GM12878 (cell line): ENCODE results near the gene ZC3H11A. TPM values are rescaled to one million over a fixed set of nuclear protein-coding genes. Genes with fewer than 3 reads are reported as not detected.
"Not testable (repeated sequence)": the region's sequence is repeated elsewhere in the genome, so short reads cannot be mapped to it uniquely, and the experiment has no call there.

ENCODE experiments used
- ATAC-seq: fragments of 200-7000 bp; cut with Tn5 transposase; 3 replicates; pipeline ENCODE4 v1.9.1; 2020; ENCODE audit warnings: mild to moderate bottlenecking, moderate library complexity
- BruUV-seq: library from RNA; stranded (reverse); fragments of 400-500 nt; replicated peaks from 2 replicates; lab custom pipeline; 2021; lab: Mats Ljungman, UMichigan
- CTCF ChIA-PET: fragments of 300-600 bp; sonication (Branson Sonifier 250); formaldehyde crosslinking; extraction: SDS; loops from one replicate; lab custom pipeline; 2021; ENCODE audit warnings: inconsistent platforms; lab: Yijun Ruan, JAX
- POLR2A ChIA-PET: fragments of 350-600 bp; formaldehyde crosslinking; extraction: SDS; loops from one replicate; lab custom pipeline; 2021; ENCODE audit warnings: inconsistent platforms; lab: Charles Lee
- RAD21 ChIA-PET: fragments of 300-600 bp; sonication (Branson Sonifier 250); formaldehyde crosslinking; loops from one replicate; lab custom pipeline; 2023; ENCODE audit warnings: antibody characterized with exemption; ENCODE audit not compliant: unreplicated experiment; lab: Charles Lee
- SMC1A ChIA-PET: fragments of 300-600 bp; sonication (Branson Sonifier 250); formaldehyde crosslinking; loops from one replicate; lab custom pipeline; 2023; ENCODE audit not compliant: unreplicated experiment, uncharacterized antibody; lab: Charles Lee
- DNase-seq: peaks from one replicate; pipeline ENCODE4 v3.0.0-alpha.2; 2011; ENCODE audit warnings: low read depth, low spot score
- FAIRE-seq: peaks from 3 replicates; lab custom pipeline; 2011; peaks lifted over from hg19 to GRCh38; lab: Jason Lieb, UNC
- H2AFZ ChIP-seq: 2 replicates; pipeline ENCODE4 v1.6.0; 2011; ENCODE audit warnings: low read depth, low read length, control low read depth; ENCODE audit not compliant: control insufficient read depth
- H3K27ac ChIP-seq: 2 replicates; pipeline ENCODE4 v1.5.1; 2011; ENCODE audit warnings: control low read depth; ENCODE audit not compliant: control insufficient read depth, insufficient read depth
- H3K27me3 ChIP-seq, 2 experiments: replicated peaks in 1 of 2; 2 replicates each; pipeline versions ENCODE4 v1.6.0 to v1.6.1; 2011; ENCODE audit warnings: low read length in 1 of 2; ENCODE audit not compliant: control insufficient read depth in 2 of 2, insufficient read depth in 2 of 2
- H3K36me3 ChIP-seq, 2 experiments: 2 replicates each; pipeline ENCODE4 v1.5.1; 2011; ENCODE audit warnings: low read length in 1 of 2; ENCODE audit not compliant: control insufficient read depth in 2 of 2, insufficient read depth in 2 of 2
- H3K4me1 ChIP-seq: 2 replicates; pipeline ENCODE4 v1.6.1; 2011; ENCODE audit warnings: mild to moderate bottlenecking, low read length, moderate library complexity, mixed read lengths; ENCODE audit not compliant: control insufficient read depth, insufficient read depth
- H3K4me2 ChIP-seq: 2 replicates; pipeline ENCODE4 v1.6.0; 2011; ENCODE audit warnings: control low read depth; ENCODE audit not compliant: control insufficient read depth, insufficient read depth
- H3K4me3 ChIP-seq: fragments of 200-600 bp; sonication (generic); 2 replicates; pipeline ENCODE4 v1.5.1; 2016
- H3K79me2 ChIP-seq: 2 replicates; pipeline ENCODE4 v1.6.0; 2011; ENCODE audit warnings: low read length; ENCODE audit not compliant: control insufficient read depth, insufficient read depth
- H3K9ac ChIP-seq: 2 replicates; pipeline ENCODE4 v1.8.0; 2011; ENCODE audit warnings: low read length, control low read depth, mixed read lengths; ENCODE audit not compliant: control insufficient read depth, insufficient read depth
- H3K9me3 ChIP-seq: replicated peaks from 3 replicates; pipeline ENCODE4 v1.5.1; 2011; ENCODE audit warnings: mild to moderate bottlenecking, low read length; ENCODE audit not compliant: control insufficient read depth, insufficient read depth
- H4K20me1 ChIP-seq: 2 replicates; pipeline ENCODE4 v1.6.0; 2011; ENCODE audit not compliant: control insufficient read depth, insufficient read depth
- EP300 ChIP-seq, 2 experiments: fragments of 150-350 bp in 1 of 2; IDR thresholded peaks; 2 replicates each; pipeline ENCODE4 v1.6.1; 2011 to 2012; ENCODE audit warnings: low read depth in 2 of 2, low read length in 2 of 2, borderline replicate concordance in 1 of 2, improper control_type of control experiment in 1 of 2, inconsistent platforms in 1 of 2; ENCODE audit not compliant: control insufficient read depth in 1 of 2
- IRF4 ChIP-seq: IDR thresholded peaks from 2 replicates; pipeline ENCODE4 v1.6.1; 2011; ENCODE audit warnings: low read depth, low read length
- NFIC ChIP-seq: IDR thresholded peaks from 2 replicates; pipeline ENCODE4 v1.6.1; 2012; ENCODE audit warnings: low read depth, mild to moderate bottlenecking, inconsistent platforms, low read length, moderate library complexity
- POLR2A ChIP-seq: IDR thresholded peaks from 2 replicates; pipeline ENCODE4 v1.6.1; 2011; ENCODE audit warnings: low read depth, mild to moderate bottlenecking, low read length
- TBL1XR1 ChIP-seq: IDR thresholded peaks from 2 replicates; pipeline ENCODE4 v1.6.1; 2012; ENCODE audit warnings: low read depth, low read length, improper control_type of control experiment
- TCF12 ChIP-seq: IDR thresholded peaks from 2 replicates; pipeline ENCODE4 v1.6.1; 2011; ENCODE audit warnings: low read depth, mild to moderate bottlenecking, low read length
- YBX1 ChIP-seq: fragments of 450-650 bp; IDR thresholded peaks from 2 replicates; pipeline ENCODE4 v1.6.1; 2016; ENCODE audit warnings: antibody characterized with exemption
- WGBS: methylation state at CpG from one replicate; pipeline ENCODE4 v1.1.6; 2016; ENCODE audit warnings: low lambda C conversion rate; ENCODE audit not compliant: insufficient replicate concordance, insufficient coverage; ENCODE audit errors: missing lambda C conversion rate; 5-methylcytosine and 5-hydroxymethylcytosine counted together
- in situ Hi-C: fragments of 300-500 bp; cut with MboI; formaldehyde crosslinking; loops from 9 replicates; pipeline ENCODE4 v1.14.3; 2018; ENCODE audit warnings: mixed read lengths
- intact Hi-C: fragments of 100-400 bp; cut with micrococcal nuclease; formaldehyde crosslinking; loops from one replicate; pipeline ENCODE4 v1.14.2; 2022; ENCODE audit not compliant: unreplicated experiment
- polyA plus RNA-seq, 11 experiments: library from polyadenylated mRNA; depleted of rRNA in 4 of 11; unstranded in 6 of 11; stranded (reverse) in 5 of 11; fragments of >200 nt; fragmentation: Nextera tagmentation in 4 of 11; fragmentation: Illumina TruSeq in 1 of 11; extraction: Ambion mirVana in 4 of 11; extraction: Trizol in 1 of 11; gene quantifications; 1 replicate in 1 of 11; 2 replicates in 10 of 11; pipeline versions ENCODE4 v1.2.1 to v1.2.3, GENCODE V29; 2011 to 2016; ENCODE audit warnings: inconsistent platforms in 2 of 11, missing spikeins in 2 of 11, low read depth in 1 of 11
- total RNA-seq, 4 experiments: library from RNA; depleted of rRNA in 3 of 4; stranded (reverse); fragments of >200 nt in 3 of 4; fragmentation: Illumina TruSeq in 1 of 4; extraction: Trizol in 1 of 4; gene quantifications; 2 replicates each; pipeline versions ENCODE4 v1.2.1 to v1.2.3, GENCODE V29; 2013 to 2021
- TF ChIP-seq, protein P1 (sequence below): fragments of 150-350 bp; IDR thresholded peaks from 2 replicates; pipeline ENCODE4 v1.6.1; 2014; ENCODE audit warnings: mild to moderate bottlenecking, low read depth, low read length
- TF ChIP-seq, protein P2 (sequence below): fragments of 450-650 bp; IDR thresholded peaks from 2 replicates; pipeline ENCODE4 v1.6.1; 2016; ENCODE audit warnings: mild to moderate bottlenecking
- TF ChIP-seq, protein P3 (sequence below): fragments of 150-350 bp; IDR thresholded peaks from 2 replicates; pipeline ENCODE4 v1.6.1; 2016; ENCODE audit warnings: low read depth, low read length
- TF ChIP-seq, protein P4 (sequence below): fragments of 450-650 bp; formaldehyde crosslinking; IDR thresholded peaks from 2 replicates; pipeline ENCODE4 v1.5.0; 2022; ENCODE audit warnings: mild to moderate bottlenecking, missing genetic modification characterization

ZC3H11A gene
- total and polyA plus RNA-seq, 10 of the 15 experiments (the other 5 are each of a cell fraction or from before 2014, with no cell fraction given): 21.1 to 123 (median 60.8) TPM

DNA sequence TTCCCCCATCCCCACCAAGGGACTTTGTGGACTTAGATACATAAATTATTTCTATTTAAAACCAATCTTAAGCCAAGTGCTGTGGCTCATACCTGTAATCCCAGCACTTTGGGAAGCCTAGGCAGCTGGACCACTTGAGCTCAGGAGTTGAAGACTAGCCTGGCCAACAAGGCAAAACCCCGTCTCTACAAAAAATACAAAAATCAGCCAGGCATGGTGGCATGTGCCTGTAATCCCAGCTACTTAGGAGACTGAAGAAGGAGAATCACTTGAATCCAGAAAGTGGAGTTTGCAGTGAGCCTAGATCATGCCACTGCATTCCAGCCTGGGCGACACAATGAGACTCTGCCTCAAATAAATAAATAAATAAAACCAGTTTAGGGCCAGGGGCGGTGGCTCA, 34.9 kb upstream of the ZC3H11A start (continued):
- TF ChIP-seq, protein P1, sequence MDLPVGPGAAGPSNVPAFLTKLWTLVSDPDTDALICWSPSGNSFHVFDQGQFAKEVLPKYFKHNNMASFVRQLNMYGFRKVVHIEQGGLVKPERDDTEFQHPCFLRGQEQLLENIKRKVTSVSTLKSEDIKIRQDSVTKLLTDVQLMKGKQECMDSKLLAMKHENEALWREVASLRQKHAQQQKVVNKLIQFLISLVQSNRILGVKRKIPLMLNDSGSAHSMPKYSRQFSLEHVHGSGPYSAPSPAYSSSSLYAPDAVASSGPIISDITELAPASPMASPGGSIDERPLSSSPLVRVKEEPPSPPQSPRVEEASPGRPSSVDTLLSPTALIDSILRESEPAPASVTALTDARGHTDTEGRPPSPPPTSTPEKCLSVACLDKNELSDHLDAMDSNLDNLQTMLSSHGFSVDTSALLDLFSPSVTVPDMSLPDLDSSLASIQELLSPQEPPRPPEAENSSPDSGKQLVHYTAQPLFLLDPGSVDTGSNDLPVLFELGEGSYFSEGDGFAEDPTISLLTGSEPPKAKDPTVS: no peak
- TF ChIP-seq NFIC (no peak), IRF4 (no peak), YBX1 (no peak), POLR2A (no peak), TBL1XR1 (no peak), EP300 (IDR thresholded peaks at IDR 0.05; ENCODE audit: borderline replicate concordance in 1 of 2, control insufficient read depth in 1 of 2, low read depth in 2 of 2, low read length in 2 of 2) (no peak), TCF12 (no peak)
- TF ChIP-seq, protein P2, sequence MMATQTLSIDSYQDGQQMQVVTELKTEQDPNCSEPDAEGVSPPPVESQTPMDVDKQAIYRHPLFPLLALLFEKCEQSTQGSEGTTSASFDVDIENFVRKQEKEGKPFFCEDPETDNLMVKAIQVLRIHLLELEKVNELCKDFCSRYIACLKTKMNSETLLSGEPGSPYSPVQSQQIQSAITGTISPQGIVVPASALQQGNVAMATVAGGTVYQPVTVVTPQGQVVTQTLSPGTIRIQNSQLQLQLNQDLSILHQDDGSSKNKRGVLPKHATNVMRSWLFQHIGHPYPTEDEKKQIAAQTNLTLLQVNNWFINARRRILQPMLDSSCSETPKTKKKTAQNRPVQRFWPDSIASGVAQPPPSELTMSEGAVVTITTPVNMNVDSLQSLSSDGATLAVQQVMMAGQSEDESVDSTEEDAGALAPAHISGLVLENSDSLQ: no peak
- TF ChIP-seq, protein P3, sequence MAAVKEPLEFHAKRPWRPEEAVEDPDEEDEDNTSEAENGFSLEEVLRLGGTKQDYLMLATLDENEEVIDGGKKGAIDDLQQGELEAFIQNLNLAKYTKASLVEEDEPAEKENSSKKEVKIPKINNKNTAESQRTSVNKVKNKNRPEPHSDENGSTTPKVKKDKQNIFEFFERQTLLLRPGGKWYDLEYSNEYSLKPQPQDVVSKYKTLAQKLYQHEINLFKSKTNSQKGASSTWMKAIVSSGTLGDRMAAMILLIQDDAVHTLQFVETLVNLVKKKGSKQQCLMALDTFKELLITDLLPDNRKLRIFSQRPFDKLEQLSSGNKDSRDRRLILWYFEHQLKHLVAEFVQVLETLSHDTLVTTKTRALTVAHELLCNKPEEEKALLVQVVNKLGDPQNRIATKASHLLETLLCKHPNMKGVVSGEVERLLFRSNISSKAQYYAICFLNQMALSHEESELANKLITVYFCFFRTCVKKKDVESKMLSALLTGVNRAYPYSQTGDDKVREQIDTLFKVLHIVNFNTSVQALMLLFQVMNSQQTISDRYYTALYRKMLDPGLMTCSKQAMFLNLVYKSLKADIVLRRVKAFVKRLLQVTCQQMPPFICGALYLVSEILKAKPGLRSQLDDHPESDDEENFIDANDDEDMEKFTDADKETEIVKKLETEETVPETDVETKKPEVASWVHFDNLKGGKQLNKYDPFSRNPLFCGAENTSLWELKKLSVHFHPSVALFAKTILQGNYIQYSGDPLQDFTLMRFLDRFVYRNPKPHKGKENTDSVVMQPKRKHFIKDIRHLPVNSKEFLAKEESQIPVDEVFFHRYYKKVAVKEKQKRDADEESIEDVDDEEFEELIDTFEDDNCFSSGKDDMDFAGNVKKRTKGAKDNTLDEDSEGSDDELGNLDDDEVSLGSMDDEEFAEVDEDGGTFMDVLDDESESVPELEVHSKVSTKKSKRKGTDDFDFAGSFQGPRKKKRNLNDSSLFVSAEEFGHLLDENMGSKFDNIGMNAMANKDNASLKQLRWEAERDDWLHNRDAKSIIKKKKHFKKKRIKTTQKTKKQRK: no peak
- TF ChIP-seq, protein P4, sequence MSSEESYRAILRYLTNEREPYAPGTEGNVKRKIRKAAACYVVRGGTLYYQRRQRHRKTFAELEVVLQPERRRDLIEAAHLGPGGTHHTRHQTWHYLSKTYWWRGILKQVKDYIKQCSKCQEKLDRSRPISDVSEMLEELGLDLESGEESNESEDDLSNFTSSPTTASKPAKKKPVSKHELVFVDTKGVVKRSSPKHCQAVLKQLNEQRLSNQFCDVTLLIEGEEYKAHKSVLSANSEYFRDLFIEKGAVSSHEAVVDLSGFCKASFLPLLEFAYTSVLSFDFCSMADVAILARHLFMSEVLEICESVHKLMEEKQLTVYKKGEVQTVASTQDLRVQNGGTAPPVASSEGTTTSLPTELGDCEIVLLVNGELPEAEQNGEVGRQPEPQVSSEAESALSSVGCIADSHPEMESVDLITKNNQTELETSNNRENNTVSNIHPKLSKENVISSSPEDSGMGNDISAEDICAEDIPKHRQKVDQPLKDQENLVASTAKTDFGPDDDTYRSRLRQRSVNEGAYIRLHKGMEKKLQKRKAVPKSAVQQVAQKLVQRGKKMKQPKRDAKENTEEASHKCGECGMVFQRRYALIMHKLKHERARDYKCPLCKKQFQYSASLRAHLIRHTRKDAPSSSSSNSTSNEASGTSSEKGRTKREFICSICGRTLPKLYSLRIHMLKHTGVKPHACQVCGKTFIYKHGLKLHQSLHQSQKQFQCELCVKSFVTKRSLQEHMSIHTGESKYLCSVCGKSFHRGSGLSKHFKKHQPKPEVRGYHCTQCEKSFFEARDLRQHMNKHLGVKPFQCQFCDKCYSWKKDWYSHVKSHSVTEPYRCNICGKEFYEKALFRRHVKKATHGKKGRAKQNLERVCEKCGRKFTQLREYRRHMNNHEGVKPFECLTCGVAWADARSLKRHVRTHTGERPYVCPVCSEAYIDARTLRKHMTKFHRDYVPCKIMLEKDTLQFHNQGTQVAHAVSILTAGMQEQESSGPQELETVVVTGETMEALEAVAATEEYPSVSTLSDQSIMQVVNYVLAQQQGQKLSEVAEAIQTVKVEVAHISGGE: no peak

DNA sequence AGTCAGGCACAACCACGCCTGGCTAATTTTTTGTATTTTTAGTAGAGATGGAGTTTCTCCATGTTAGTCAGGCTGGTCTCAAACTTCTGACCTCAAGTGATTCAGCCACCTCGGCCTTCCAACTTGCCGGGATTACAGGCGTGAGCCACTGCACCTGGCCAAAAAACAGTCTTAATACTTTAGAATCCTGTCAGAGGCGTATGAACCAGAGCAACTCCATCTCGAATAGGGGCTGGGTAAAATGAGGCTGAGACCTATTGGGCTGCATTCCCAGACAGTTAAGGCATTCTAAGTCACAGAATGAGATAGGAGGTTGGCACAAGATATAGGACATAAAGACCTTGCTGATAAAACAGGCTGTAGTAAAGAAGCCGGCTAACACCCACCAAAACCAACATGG, 33.5 kb upstream of the ZC3H11A start:
- ATAC-seq, H3K27me3 ChIP-seq, BruUV-seq, RAD21 ChIA-PET, intact Hi-C loops, FAIRE-seq, H3K9ac ChIP-seq, DNase-seq, H3K4me2 ChIP-seq, H4K20me1 ChIP-seq, in situ Hi-C loops, H3K27ac ChIP-seq, SMC1A ChIA-PET, POLR2A ChIA-PET, H3K9me3 ChIP-seq, H3K36me3 ChIP-seq, H3K4me3 ChIP-seq: not testable (repeated sequence)
- Histone ChIP-seq H3K79me2 (peaks cover 15% of the 10 kb centered on the region), H2AFZ (0 out of 2 replicates have a peak overlapping the region, but pooled peaks have one; percentile 15), H3K4me1 (peaks cover 14% of the 10 kb centered on the region)
- CTCF ChIA-PET: interaction anchor here (0.6 to 1.2 kb wide), 2 partner anchors 13 to 257 kb away, joined by 3 to 4 read pairs; no protein-coding TSS in a partner anchor
- WGBS: 91% methylated on average over 7 of the region's 7 CpGs
